ENCODE data around the gene L1CAM. TPM values are rescaled to one million over a fixed set of nuclear protein-coding genes. Genes with fewer than 3 reads are reported as not detected.

Gene L1CAM
- total RNA-seq, 1 experiment from 2014 or later, result 12.7 TPM

DNA sequence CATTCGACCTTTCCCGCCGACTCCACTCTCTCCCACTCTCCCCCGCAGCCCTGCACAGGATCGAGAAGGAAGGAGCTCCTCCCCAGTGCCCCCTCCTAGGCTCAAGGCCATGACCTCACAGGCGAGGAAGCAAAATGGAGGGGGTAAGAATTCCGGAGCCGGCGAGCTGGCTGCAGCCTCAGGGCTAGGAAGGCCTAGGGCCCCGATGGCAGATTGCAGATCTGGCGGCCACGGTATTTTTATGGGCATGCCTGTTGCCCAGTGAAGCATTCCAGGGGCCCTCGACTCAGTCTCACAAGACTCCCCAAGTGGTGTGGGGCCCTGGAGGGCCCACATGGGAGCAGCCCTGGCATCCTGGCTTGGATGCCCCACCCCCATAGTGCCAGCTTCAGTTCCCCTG, 942 bp upstream of the L1CAM start:
- no peak for DNase-seq
- intact Hi-C loops (cut with micrococcal nuclease; ENCODE audit: unreplicated experiment), result loop anchor here (10.0 kb wide), 1 partner anchor 72 kb away; no protein-coding TSS in a partner anchor
- Mint-ChIP-seq H3K4me1 (ENCODE audit: low read depth, unreplicated experiment) (no peaks in the 10 kb centered on the region), H3K27ac (ENCODE audit: unreplicated experiment) (no peak overlapping the region), H3K9me3 (ENCODE audit: unreplicated experiment) (no peaks in the 10 kb centered on the region), H3K4me3 (ENCODE audit: unreplicated experiment) (peak overlapping the region; percentile 54), H3K27me3 (ENCODE audit: insufficient read depth, unreplicated experiment) (no peaks in the 10 kb centered on the region), H3K36me3 (ENCODE audit: insufficient read depth, unreplicated experiment) (no peaks in the 10 kb centered on the region)
- H3K36me3 ChIP-seq (ENCODE audit: control insufficient read depth, insufficient read depth, low read length), result no peaks in the 10 kb centered on the region
- TF ChIP-seq, protein P1, sequence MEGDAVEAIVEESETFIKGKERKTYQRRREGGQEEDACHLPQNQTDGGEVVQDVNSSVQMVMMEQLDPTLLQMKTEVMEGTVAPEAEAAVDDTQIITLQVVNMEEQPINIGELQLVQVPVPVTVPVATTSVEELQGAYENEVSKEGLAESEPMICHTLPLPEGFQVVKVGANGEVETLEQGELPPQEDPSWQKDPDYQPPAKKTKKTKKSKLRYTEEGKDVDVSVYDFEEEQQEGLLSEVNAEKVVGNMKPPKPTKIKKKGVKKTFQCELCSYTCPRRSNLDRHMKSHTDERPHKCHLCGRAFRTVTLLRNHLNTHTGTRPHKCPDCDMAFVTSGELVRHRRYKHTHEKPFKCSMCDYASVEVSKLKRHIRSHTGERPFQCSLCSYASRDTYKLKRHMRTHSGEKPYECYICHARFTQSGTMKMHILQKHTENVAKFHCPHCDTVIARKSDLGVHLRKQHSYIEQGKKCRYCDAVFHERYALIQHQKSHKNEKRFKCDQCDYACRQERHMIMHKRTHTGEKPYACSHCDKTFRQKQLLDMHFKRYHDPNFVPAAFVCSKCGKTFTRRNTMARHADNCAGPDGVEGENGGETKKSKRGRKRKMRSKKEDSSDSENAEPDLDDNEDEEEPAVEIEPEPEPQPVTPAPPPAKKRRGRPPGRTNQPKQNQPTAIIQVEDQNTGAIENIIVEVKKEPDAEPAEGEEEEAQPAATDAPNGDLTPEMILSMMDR (IDR thresholded peaks at IDR 0.05; ENCODE audit: insufficient read depth in 1 of 2, low read depth in 1 of 2, low read length in 1 of 2, severe bottlenecking in 1 of 2, unreplicated experiment in 1 of 2), result no peak
- 0 out of 2 replicates have a peak, but pooled peaks cover 6% of the 10 kb centered on the region for H3K4me1 ChIP-seq
- no peaks in the 10 kb centered on the region for H3K27me3 ChIP-seq (replicated peaks; ENCODE audit: control insufficient read depth, insufficient read depth, low read length)
- no TSS peak for BruUV-seq (replicated peaks)
- no peak overlapping the region for H3K4me3 ChIP-seq (ENCODE audit: low read depth, low read length)
- POLR2A ChIA-PET, result no interaction called here
- H3K9me3 ChIP-seq, result no peaks in the 10 kb centered on the region
- CTCF ChIA-PET, result no interaction called here

DNA sequence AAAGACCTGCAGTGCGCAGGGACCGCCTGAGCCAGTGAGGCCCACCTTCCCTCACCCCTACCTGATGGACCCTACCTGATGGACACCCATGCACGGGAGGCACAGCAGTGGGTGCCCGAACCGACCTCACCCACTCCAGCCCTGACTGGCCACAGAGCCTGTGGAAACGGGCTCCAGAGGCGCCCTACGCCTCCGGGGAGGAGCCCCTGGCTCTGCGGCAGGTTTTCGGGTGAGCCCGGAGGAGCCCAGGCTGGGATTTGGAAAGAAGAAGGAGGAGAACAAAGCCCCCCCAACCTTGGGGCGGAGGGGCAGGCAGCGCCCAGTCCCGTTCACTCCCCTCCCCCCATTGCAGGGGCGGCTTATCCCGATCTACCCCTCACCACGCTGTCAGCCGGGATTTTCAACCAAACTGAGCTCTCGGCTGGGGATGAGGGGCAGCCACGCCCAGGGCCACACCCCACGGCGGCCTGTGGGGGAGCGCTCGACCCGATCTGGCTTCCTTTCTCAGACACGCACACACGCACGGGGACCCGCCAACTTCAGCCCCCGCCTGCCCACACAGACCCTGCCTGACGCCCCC, 675 bp downstream of the L1CAM start:
- BruUV-seq (replicated peaks), result no TSS peak
- intact Hi-C loops (cut with micrococcal nuclease; ENCODE audit: unreplicated experiment), result loop anchor here (10.0 kb wide), 1 partner anchor 70 kb away; no protein-coding TSS in a partner anchor
- Histone ChIP-seq H3K27me3 (replicated peaks; ENCODE audit: control insufficient read depth, insufficient read depth, low read length) (no peaks in the 10 kb centered on the region), H3K4me1 (peaks cover 14% of the 10 kb centered on the region; the same call in 1 of the 2 replicates), H3K36me3 (ENCODE audit: control insufficient read depth, insufficient read depth, low read length) (no peaks in the 10 kb centered on the region), H3K9me3 (no peaks in the 10 kb centered on the region), H3K4me3 (ENCODE audit: low read depth, low read length) (peak overlapping the region; percentile 9; the same call in 1 of the 2 replicates)
- CTCF ChIA-PET, result no interaction called here
- no peaks in the 10 kb centered on the region for H3K36me3 Mint-ChIP-seq (ENCODE audit: insufficient read depth, unreplicated experiment)
- H3K27me3 Mint-ChIP-seq (ENCODE audit: insufficient read depth, unreplicated experiment), result no peaks in the 10 kb centered on the region
- no peak overlapping the region for H3K27ac Mint-ChIP-seq (ENCODE audit: unreplicated experiment)
- no peaks in the 10 kb centered on the region for H3K4me1 Mint-ChIP-seq (ENCODE audit: low read depth, unreplicated experiment)
- H3K4me3 Mint-ChIP-seq (ENCODE audit: unreplicated experiment), result peak overlapping the region; percentile 40
- POLR2A ChIA-PET, result no interaction called here
- TF ChIP-seq, protein P1 (IDR thresholded peaks at IDR 0.05; ENCODE audit: insufficient read depth in 1 of 2, low read depth in 1 of 2, low read length in 1 of 2, severe bottlenecking in 1 of 2, unreplicated experiment in 1 of 2), result no peak
- DNase-seq, result no peak
- no peaks in the 10 kb centered on the region for H3K9me3 Mint-ChIP-seq (ENCODE audit: unreplicated experiment)

DNA sequence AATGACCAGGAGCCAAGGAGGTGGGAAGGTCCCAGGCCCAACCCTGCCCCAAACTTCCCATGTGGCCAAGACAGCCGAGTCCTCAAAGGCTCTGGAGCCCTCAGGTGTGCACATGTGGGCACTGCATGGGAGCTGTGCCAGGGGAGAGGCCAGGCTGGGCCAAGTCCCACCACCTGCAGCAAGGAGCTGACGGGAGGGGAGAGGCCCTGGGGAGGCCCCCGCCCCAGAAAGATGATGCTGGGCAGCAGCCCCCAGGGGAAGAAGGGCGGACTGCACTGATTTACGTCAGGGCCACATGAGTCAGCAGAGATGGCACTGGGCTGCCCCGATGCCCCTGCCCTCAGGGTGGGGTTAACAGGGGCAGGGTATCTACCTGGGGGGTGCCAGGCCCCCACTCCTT, 1.4 kb downstream of the L1CAM start:
- TF ChIP-seq, protein P1 (IDR thresholded peaks at IDR 0.05; ENCODE audit: insufficient read depth in 1 of 2, low read depth in 1 of 2, low read length in 1 of 2, severe bottlenecking in 1 of 2, unreplicated experiment in 1 of 2), result no peak
- Mint-ChIP-seq H3K27me3 (ENCODE audit: insufficient read depth, unreplicated experiment) (no peaks in the 10 kb centered on the region), H3K4me1 (ENCODE audit: low read depth, unreplicated experiment) (no peaks in the 10 kb centered on the region), H3K36me3 (ENCODE audit: insufficient read depth, unreplicated experiment) (no peaks in the 10 kb centered on the region), H3K27ac (ENCODE audit: unreplicated experiment) (no peak overlapping the region), H3K4me3 (ENCODE audit: unreplicated experiment) (no peak overlapping the region), H3K9me3 (ENCODE audit: unreplicated experiment) (no peaks in the 10 kb centered on the region)
- ChIA-PET CTCF (no interaction called here), POLR2A (no interaction called here)
- Histone ChIP-seq H3K36me3 (ENCODE audit: control insufficient read depth, insufficient read depth, low read length) (no peaks in the 10 kb centered on the region), H3K4me1 (peaks cover 14% of the 10 kb centered on the region; the same call in 1 of the 2 replicates), H3K27me3 (replicated peaks; ENCODE audit: control insufficient read depth, insufficient read depth, low read length) (no peaks in the 10 kb centered on the region), H3K9me3 (no peaks in the 10 kb centered on the region), H3K4me3 (ENCODE audit: low read depth, low read length) (no peak overlapping the region)
- BruUV-seq (replicated peaks), result no TSS peak
- no peak for DNase-seq
- intact Hi-C loops (cut with micrococcal nuclease; ENCODE audit: unreplicated experiment), result loop anchor here (10.0 kb wide), 1 partner anchor 70 kb away; no protein-coding TSS in a partner anchor
